SK-N-SH (cell line): ENCODE results near the gene TAC3. TPM values are rescaled to one million over a fixed set of nuclear protein-coding genes. Genes with fewer than 3 reads are reported as not detected.

Source experiments
- CTCF ChIA-PET: fragments of 300-600, 350-600 bp; formaldehyde crosslinking; extraction: SDS; loops from one replicate; lab custom pipeline; 2021; lab: Yijun Ruan, JAX
- POLR2A ChIA-PET: fragments of 350-600 bp; sonication (Branson Sonifier 250); formaldehyde crosslinking; extraction: SDS; loops from one replicate; lab custom pipeline; 2020; ENCODE audit warnings: antibody characterized with exemption, inconsistent platforms; lab: Yijun Ruan, JAX
- DNase-seq: peaks from one replicate; pipeline ENCODE4 v3.0.0; 2012
- H2AFZ ChIP-seq: fragments of 200-600 bp; sonication (generic); 2 replicates; pipeline ENCODE4 v1.8.1; 2016; ENCODE audit warnings: antibody characterized with exemption, mild to moderate bottlenecking, low read depth
- H3F3A ChIP-seq: fragments of 200-600 bp; sonication (generic); replicated peaks from 2 replicates; pipeline ENCODE3; 2016; ENCODE audit warnings: antibody characterized with exemption, mild to moderate bottlenecking; ENCODE audit not compliant: insufficient read depth
- H3K27ac ChIP-seq, 2 experiments: fragments of 200-500 bp in 1 of 2; fragments of 200-600 bp in 1 of 2; sonication (Bioruptor generic) in 1 of 2; sonication (generic), shearing (Covaris generic) in 1 of 2; 2 replicates each; pipeline versions ENCODE4 v1.5.1 to v1.6.1; 2014 to 2016; ENCODE audit warnings: low read depth in 2 of 2, inconsistent platforms in 1 of 2, low read length in 1 of 2, mild to moderate bottlenecking in 1 of 2, mixed read lengths in 1 of 2
- H3K27me3 ChIP-seq: fragments of 200-600 bp; sonication (generic), shearing (Covaris generic); 2 replicates; pipeline ENCODE4 v1.6.1; 2016; ENCODE audit warnings: mixed run types; ENCODE audit not compliant: insufficient read depth
- H3K36me3 ChIP-seq, 2 experiments: fragments of 200-500 bp in 1 of 2; fragments of 200-600 bp in 1 of 2; sonication (Bioruptor generic) in 1 of 2; sonication (generic) in 1 of 2; replicated peaks in 1 of 2; 2 replicates each; pipeline versions ENCODE3 to v1.5.1; 2014 to 2016; ENCODE audit warnings: low read length in 1 of 2, mild to moderate bottlenecking in 1 of 2; ENCODE audit not compliant: insufficient read depth in 2 of 2, control insufficient read depth in 1 of 2
- H3K4me1 ChIP-seq, 2 experiments: fragments of 200-500 bp in 1 of 2; fragments of 200-600 bp in 1 of 2; sonication (Bioruptor generic) in 1 of 2; sonication (generic), shearing (Covaris generic) in 1 of 2; 2 replicates each; pipeline versions ENCODE4 v1.5.1 to v1.6.1; 2014 to 2016; ENCODE audit warnings: low read depth in 1 of 2, low read length in 1 of 2, mixed run types in 1 of 2; ENCODE audit not compliant: insufficient read depth in 2 of 2, control insufficient read depth in 1 of 2
- H3K4me2 ChIP-seq: fragments of 200-600 bp; sonication (generic), shearing (Covaris generic); 2 replicates; pipeline ENCODE4 v1.6.1; 2017; ENCODE audit warnings: mixed run types
- H3K4me3 ChIP-seq, 2 experiments: fragments of 200-500 bp in 1 of 2; fragments of 200-600 bp in 1 of 2; sonication (Bioruptor generic) in 1 of 2; sonication (generic), shearing (Covaris generic) in 1 of 2; 2 replicates each; pipeline versions ENCODE4 v1.5.1 to v1.8.1; 2014 to 2016; ENCODE audit warnings: low read depth in 2 of 2, inconsistent platforms in 1 of 2, low read length in 1 of 2, mild to moderate bottlenecking in 1 of 2, mixed read lengths in 1 of 2, moderate library complexity in 1 of 2
- H3K79me2 ChIP-seq: fragments of 200-600 bp; sonication (generic); 2 replicates; pipeline ENCODE4 v1.8.1; 2017; ENCODE audit warnings: mild to moderate bottlenecking; ENCODE audit not compliant: insufficient read depth
- H3K9ac ChIP-seq: fragments of 200-600 bp; sonication (generic); 2 replicates; pipeline ENCODE4 v1.6.1; 2017; ENCODE audit warnings: mixed run types
- H3K9me2 ChIP-seq: fragments of 200-600 bp; sonication (generic); 2 replicates; pipeline ENCODE4 v1.6.1; 2017; ENCODE audit warnings: mixed run types
- H3K9me3 ChIP-seq: fragments of 200-600 bp; sonication (generic); 2 replicates; pipeline ENCODE4 v1.6.1; 2017; ENCODE audit warnings: mixed run types, mild to moderate bottlenecking, moderate library complexity
- H4K20me1 ChIP-seq: fragments of 200-600 bp; sonication (generic); 2 replicates; pipeline ENCODE4 v1.6.1; 2017; ENCODE audit warnings: mild to moderate bottlenecking, mixed run types; ENCODE audit not compliant: insufficient read depth
- CHD2 ChIP-seq: fragments of 150-350 bp; IDR thresholded peaks from 2 replicates; pipeline ENCODE4 v1.6.1; 2018; ENCODE audit warnings: low read length; ENCODE audit not compliant: partially characterized antibody
- EP300 ChIP-seq, 2 experiments: IDR thresholded peaks; 2 replicates each; pipeline versions ENCODE4 v1.4.0 to v1.6.1; 2012; ENCODE audit warnings: borderline replicate concordance in 1 of 2, low read depth in 1 of 2, low read length in 1 of 2
- GABPA ChIP-seq: IDR thresholded peaks from 2 replicates; pipeline ENCODE4 v1.4.0; 2012; ENCODE audit warnings: low read depth, mild to moderate bottlenecking
- GATA2 ChIP-seq: sonication (generic); formaldehyde crosslinking; IDR thresholded peaks from 2 replicates; pipeline ENCODE4 v1.5.0; 2020; ENCODE audit warnings: mild to moderate bottlenecking, missing genetic modification reagents
- JUND ChIP-seq: IDR thresholded peaks from 2 replicates; pipeline ENCODE4 v1.4.0; 2012
- MXI1 ChIP-seq: IDR thresholded peaks from 2 replicates; pipeline ENCODE4 v1.6.1; 2012; ENCODE audit warnings: mild to moderate bottlenecking, low read depth, low read length, improper control_type of control experiment
- NFIC ChIP-seq: IDR thresholded peaks from 2 replicates; pipeline ENCODE4 v1.4.0; 2012; ENCODE audit warnings: borderline replicate concordance
- NRF1 ChIP-seq: IDR thresholded peaks from 2 replicates; pipeline ENCODE4 v1.6.1; 2012; ENCODE audit warnings: low read depth, mild to moderate bottlenecking, low read length
- RAD21 ChIP-seq: IDR thresholded peaks from 2 replicates; pipeline ENCODE4 v1.6.1; 2012; ENCODE audit warnings: mild to moderate bottlenecking, low read length
- REST ChIP-seq: IDR thresholded peaks from 2 replicates; pipeline ENCODE4 v1.6.1; 2012; ENCODE audit warnings: mild to moderate bottlenecking, low read depth, low read length, moderate library complexity
- RFX5 ChIP-seq: IDR thresholded peaks from 2 replicates; pipeline ENCODE4 v1.6.1; 2012; ENCODE audit warnings: mild to moderate bottlenecking, improper control_type of control experiment, low read length
- TEAD4 ChIP-seq: IDR thresholded peaks from 2 replicates; pipeline ENCODE4 v1.4.0; 2012; ENCODE audit warnings: mild to moderate bottlenecking, borderline replicate concordance; ENCODE audit not compliant: insufficient read depth
- USF2 ChIP-seq: fragments of 150-350 bp; IDR thresholded peaks from 2 replicates; pipeline ENCODE4 v1.6.1; 2017; ENCODE audit warnings: antibody characterized with exemption, low read length, low read depth, borderline replicate concordance
- YY1 ChIP-seq: IDR thresholded peaks from 2 replicates; pipeline ENCODE4 v1.4.0; 2012; ENCODE audit warnings: low read depth, mild to moderate bottlenecking
- WGBS: methylation state at CpG from one replicate; pipeline ENCODE4 v1.1.6; 2017; ENCODE audit warnings: low lambda C conversion rate; 5-methylcytosine and 5-hydroxymethylcytosine counted together
- polyA plus RNA-seq, 3 experiments: library from polyadenylated mRNA; depleted of rRNA; stranded (reverse); fragments of >200 nt; gene quantifications; 2 replicates each; pipeline ENCODE4 v1.2.3, GENCODE V29; 2012
- TF ChIP-seq, protein P1 (sequence below): IDR thresholded peaks from 2 replicates; pipeline ENCODE4 v1.4.0; 2012; ENCODE audit warnings: low read depth
- TF ChIP-seq, protein P2 (sequence below): IDR thresholded peaks from 2 replicates; pipeline ENCODE4 v1.4.0; 2012; ENCODE audit warnings: low read depth, borderline replicate concordance
- TF ChIP-seq, protein P3 (sequence below): fragments of 150-350 bp; IDR thresholded peaks from 2 replicates; pipeline ENCODE4 v1.6.1; 2016; ENCODE audit warnings: mild to moderate bottlenecking, low read depth, low read length

The TAC3 gene
- polyA plus RNA-seq, 1 of the 3 experiments (the other 2 are of a cell fraction): not detected

DNA sequence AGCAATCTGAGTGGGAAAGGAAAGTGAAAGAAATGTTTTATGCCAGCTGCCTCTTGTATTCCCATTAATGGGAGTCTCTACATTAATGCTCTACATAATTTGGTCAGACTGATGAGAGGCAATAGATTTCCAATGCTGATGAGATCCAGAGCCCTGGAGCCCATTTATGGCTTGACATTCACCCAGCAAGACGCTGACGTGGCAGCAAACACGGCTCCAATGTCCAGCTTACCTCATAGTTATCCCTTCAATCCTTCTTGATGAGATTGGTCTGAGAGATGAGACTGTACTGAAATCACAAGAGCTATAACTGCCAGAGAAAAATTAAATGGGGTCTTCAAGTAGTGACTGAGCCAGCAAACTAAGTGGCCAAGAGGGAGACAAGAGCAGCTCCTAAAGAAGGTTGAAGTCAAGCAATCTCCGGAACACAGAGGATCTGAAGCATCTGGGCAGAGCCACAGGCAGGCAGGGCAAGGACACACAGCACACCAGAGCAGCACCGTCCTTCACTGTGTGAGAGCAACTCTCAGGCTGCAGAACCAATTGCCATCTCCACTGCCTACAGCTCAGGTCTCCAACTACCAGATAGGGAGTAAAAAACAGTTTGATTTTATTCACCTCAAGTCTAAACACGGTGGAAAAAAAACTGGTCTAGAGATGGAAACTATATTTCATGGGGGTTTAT, 40.9 kb upstream of the TAC3 start:
- DNase-seq: no peak
- POLR2A ChIA-PET: no interaction called here
- CTCF ChIA-PET: interaction anchor here (0.9 to 8.9 kb wide), 9 partner anchors 8 to 118 kb away, joined by 3 to 257 read pairs (median 5); partner anchors contain the start of genes STAT6 and ZBTB39
- H3K4me3 ChIP-seq: no peak overlapping the region
- H3F3A ChIP-seq: no peaks in the 10 kb centered on the region
- 87% methylated on average over 6 of the region's 6 CpGs for WGBS
- no peaks in the 10 kb centered on the region for H3K9me2 ChIP-seq
- H3K36me3 ChIP-seq: peaks cover 22 to 44% of the 10 kb centered on the region in 2 experiments
- no peaks in the 10 kb centered on the region for H3K79me2 ChIP-seq
- no peak for TF ChIP-seq YY1
- TF ChIP-seq, protein P1, sequence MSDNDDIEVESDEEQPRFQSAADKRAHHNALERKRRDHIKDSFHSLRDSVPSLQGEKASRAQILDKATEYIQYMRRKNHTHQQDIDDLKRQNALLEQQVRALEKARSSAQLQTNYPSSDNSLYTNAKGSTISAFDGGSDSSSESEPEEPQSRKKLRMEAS: no peak
- TF ChIP-seq CHD2: no peak
- TF ChIP-seq NRF1: no peak
- TF ChIP-seq USF2: no peak
- no peak for TF ChIP-seq NFIC
- no peak for TF ChIP-seq EP300 (IDR thresholded peaks at IDR 0.05; ENCODE audit: borderline replicate concordance in 1 of 2, low read depth in 1 of 2, low read length in 1 of 2)
- TF ChIP-seq RAD21: no peak
- TF ChIP-seq TEAD4: no peak
- TF ChIP-seq, protein P2, sequence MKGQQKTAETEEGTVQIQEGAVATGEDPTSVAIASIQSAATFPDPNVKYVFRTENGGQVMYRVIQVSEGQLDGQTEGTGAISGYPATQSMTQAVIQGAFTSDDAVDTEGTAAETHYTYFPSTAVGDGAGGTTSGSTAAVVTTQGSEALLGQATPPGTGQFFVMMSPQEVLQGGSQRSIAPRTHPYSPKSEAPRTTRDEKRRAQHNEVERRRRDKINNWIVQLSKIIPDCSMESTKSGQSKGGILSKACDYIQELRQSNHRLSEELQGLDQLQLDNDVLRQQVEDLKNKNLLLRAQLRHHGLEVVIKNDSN: no peak
- TF ChIP-seq REST: no peak
- TF ChIP-seq GABPA: no peak
- TF ChIP-seq RFX5: no peak
- TF ChIP-seq, protein P3, sequence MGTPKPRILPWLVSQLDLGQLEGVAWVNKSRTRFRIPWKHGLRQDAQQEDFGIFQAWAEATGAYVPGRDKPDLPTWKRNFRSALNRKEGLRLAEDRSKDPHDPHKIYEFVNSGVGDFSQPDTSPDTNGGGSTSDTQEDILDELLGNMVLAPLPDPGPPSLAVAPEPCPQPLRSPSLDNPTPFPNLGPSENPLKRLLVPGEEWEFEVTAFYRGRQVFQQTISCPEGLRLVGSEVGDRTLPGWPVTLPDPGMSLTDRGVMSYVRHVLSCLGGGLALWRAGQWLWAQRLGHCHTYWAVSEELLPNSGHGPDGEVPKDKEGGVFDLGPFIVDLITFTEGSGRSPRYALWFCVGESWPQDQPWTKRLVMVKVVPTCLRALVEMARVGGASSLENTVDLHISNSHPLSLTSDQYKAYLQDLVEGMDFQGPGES: no peak
- no peak for TF ChIP-seq GATA2 (CRISPR knock-in tag)
- no peak for TF ChIP-seq MXI1
- TF ChIP-seq JUND: no peak
- H3K27ac ChIP-seq: no peak overlapping the region; a peak in 1 of 4 replicates
- no peaks in the 10 kb centered on the region for H3K9me3 ChIP-seq
- H3K4me1 ChIP-seq: no peaks in the 10 kb centered on the region; a peak in 1 of 4 replicates
- no peaks in the 10 kb centered on the region for H3K27me3 ChIP-seq
- H4K20me1 ChIP-seq: no peaks in the 10 kb centered on the region
- no peak overlapping the region for H3K9ac ChIP-seq
- no peak overlapping the region for H3K4me2 ChIP-seq
- H2AFZ ChIP-seq: no peak overlapping the region
